ENCODE data around the gene TET2. TPM values are rescaled to one million over a fixed set of nuclear protein-coding genes. Genes with fewer than 3 reads are reported as not detected.

The TET2 gene
- total RNA-seq, 4 donors from 2014 or later = 19.1 to 36.8 (median 30.4) TPM

GRCh38 chr4:105196523-105197145 lies 50.0 kb downstream of the TET2 start:
- no peak for DNase-seq
- Histone ChIP-seq H3K27me3 (no peaks in the 10 kb centered on the region), H3K36me3 (peaks cover 0 to 16% (median 0%) of the 10 kb centered on the region in 3 donors), H3K27ac (no peak overlapping the region), H3K4me3 (no peak overlapping the region), H3K9me3 (no peaks in the 10 kb centered on the region), H3K4me1 (peaks cover 12 to 40% (median 13%) of the 10 kb centered on the region in 3 donors)
- intact Hi-C loops (cut with DNase I) = no loop called here
- no peak for TF ChIP-seq POLR2A (IDR thresholded peaks at IDR 0.05)
- TF ChIP-seq, protein P1, sequence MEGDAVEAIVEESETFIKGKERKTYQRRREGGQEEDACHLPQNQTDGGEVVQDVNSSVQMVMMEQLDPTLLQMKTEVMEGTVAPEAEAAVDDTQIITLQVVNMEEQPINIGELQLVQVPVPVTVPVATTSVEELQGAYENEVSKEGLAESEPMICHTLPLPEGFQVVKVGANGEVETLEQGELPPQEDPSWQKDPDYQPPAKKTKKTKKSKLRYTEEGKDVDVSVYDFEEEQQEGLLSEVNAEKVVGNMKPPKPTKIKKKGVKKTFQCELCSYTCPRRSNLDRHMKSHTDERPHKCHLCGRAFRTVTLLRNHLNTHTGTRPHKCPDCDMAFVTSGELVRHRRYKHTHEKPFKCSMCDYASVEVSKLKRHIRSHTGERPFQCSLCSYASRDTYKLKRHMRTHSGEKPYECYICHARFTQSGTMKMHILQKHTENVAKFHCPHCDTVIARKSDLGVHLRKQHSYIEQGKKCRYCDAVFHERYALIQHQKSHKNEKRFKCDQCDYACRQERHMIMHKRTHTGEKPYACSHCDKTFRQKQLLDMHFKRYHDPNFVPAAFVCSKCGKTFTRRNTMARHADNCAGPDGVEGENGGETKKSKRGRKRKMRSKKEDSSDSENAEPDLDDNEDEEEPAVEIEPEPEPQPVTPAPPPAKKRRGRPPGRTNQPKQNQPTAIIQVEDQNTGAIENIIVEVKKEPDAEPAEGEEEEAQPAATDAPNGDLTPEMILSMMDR (IDR thresholded peaks at IDR 0.05) = peak in 1 of 6 experiments; percentile 7
- WGBS, 2 donors = 43 to 68% methylated on average over 5 of the region's 5 CpGs

- H3K4me3 ChIP-seq = no peak overlapping the region
- H3K27me3 ChIP-seq = no peaks in the 10 kb centered on the region
- intact Hi-C loops (cut with DNase I) = no loop called here
- no peak for DNase-seq
- peaks cover 3 to 32% (median 8%) of the 10 kb centered on the region in 3 donors for H3K4me1 ChIP-seq
- 67 to 76% methylated on average over 3 of the region's 3 CpGs for WGBS, 2 donors
- peaks cover 0 to 16% (median 0%) of the 10 kb centered on the region in 3 donors for H3K36me3 ChIP-seq
- no peak for TF ChIP-seq POLR2A (IDR thresholded peaks at IDR 0.05)
- TF ChIP-seq, protein P1 (IDR thresholded peaks at IDR 0.05) = no peak
- no peak overlapping the region for H3K27ac ChIP-seq
- no peaks in the 10 kb centered on the region for H3K9me3 ChIP-seq
Observed at GRCh38 chr4:105197777-105198176, 51.1 kb downstream of the TET2 start.

- intact Hi-C loops (cut with DNase I) = no loop called here
- DNase-seq = no peak
- TF ChIP-seq, protein P1 (IDR thresholded peaks at IDR 0.05) = no peak
- no peak for TF ChIP-seq POLR2A (IDR thresholded peaks at IDR 0.05)
- Histone ChIP-seq H3K4me1 (peaks cover 3 to 30% (median 4%) of the 10 kb centered on the region in 3 donors), H3K27ac (no peak overlapping the region), H3K36me3 (peaks cover 0 to 16% (median 0%) of the 10 kb centered on the region in 3 donors), H3K4me3 (no peak overlapping the region), H3K9me3 (no peaks in the 10 kb centered on the region), H3K27me3 (no peaks in the 10 kb centered on the region)
- 84 to 93% methylated on average over 2 of the region's 2 CpGs for WGBS, 2 donors
Observed at GRCh38 chr4:105198541-105198940, 51.9 kb downstream of the TET2 start.

GRCh38 chr4:105206214-105206613 lies 59.5 kb downstream of the TET2 start:
- H3K4me3 ChIP-seq = no peak overlapping the region
- H3K27me3 ChIP-seq = no peaks in the 10 kb centered on the region
- intact Hi-C loops (cut with DNase I) = no loop called here
- DNase-seq = no peak
- peak overlapping the region in 3 of 4 donors; percentile 40 to 69 (median 49) for H3K27ac ChIP-seq
- no peaks in the 10 kb centered on the region for H3K9me3 ChIP-seq
- H3K36me3 ChIP-seq = no peaks in the 10 kb centered on the region
- 73 to 74% methylated on average over 3 of the region's 3 CpGs for WGBS, 2 donors
- TF ChIP-seq, protein P1 (IDR thresholded peaks at IDR 0.05) = no peak
- H3K4me1 ChIP-seq = peaks cover 0 to 56% (median 7%) of the 10 kb centered on the region in 3 donors

- no peak for DNase-seq
- Histone ChIP-seq H3K4me1 (peaks cover 0 to 68% (median 12%) of the 10 kb centered on the region in 3 donors), H3K27ac (peak overlapping the region in 3 of 4 donors; percentile 40 to 69 (median 49)), H3K4me3 (no peak overlapping the region), H3K9me3 (no peaks in the 10 kb centered on the region), H3K36me3 (no peaks in the 10 kb centered on the region), H3K27me3 (no peaks in the 10 kb centered on the region)
- WGBS, 2 donors = 53 to 83% methylated on average over 2 of the region's 2 CpGs
- TF ChIP-seq POLR2A (IDR thresholded peaks at IDR 0.05) = no peak
- intact Hi-C loops (cut with DNase I) = no loop called here
Observed at GRCh38 chr4:105207386-105207785, 60.7 kb downstream of the TET2 start.
